MCF 10A (cell line): ENCODE measurements around the gene BMPR1B. TPM values are rescaled to one million over a fixed set of nuclear protein-coding genes. Genes with fewer than 3 reads are reported as not detected.

Experiments
- BruUV-seq: library from RNA; stranded (reverse); fragments of 400-500 nt; replicated peaks from 2 replicates; lab custom pipeline; 2021; lab: Mats Ljungman, UMichigan
- CTCF ChIA-PET: fragments of 300-600 bp; sonication (Branson Sonifier 250); formaldehyde crosslinking; extraction: SDS; loops from one replicate; lab custom pipeline; 2021; ENCODE audit warnings: antibody characterized with exemption, inconsistent platforms; lab: Yijun Ruan, JAX
- POLR2A ChIA-PET: fragments of 300-600, 350-650 bp; sonication (Branson Sonifier 250); formaldehyde crosslinking; extraction: SDS; loops from one replicate; lab custom pipeline; 2020; ENCODE audit warnings: antibody characterized with exemption, inconsistent platforms; lab: Yijun Ruan, JAX
- DNase-seq: peaks from one replicate; pipeline ENCODE4 v3.0.0-alpha.2; 2018; ENCODE audit not compliant: unreplicated experiment
- H3K27ac Mint-ChIP-seq: one replicate; pipeline ENCODE4 v1.8.0; 2022; ENCODE audit warnings: mild to moderate bottlenecking, low read depth, mixed read lengths; ENCODE audit not compliant: unreplicated experiment
- H3K27me3 Mint-ChIP-seq: one replicate; pipeline ENCODE4 v1.8.0; 2022; ENCODE audit warnings: mixed read lengths; ENCODE audit not compliant: insufficient read depth, unreplicated experiment
- H3K36me3 Mint-ChIP-seq: one replicate; pipeline ENCODE4 v1.8.0; 2022; ENCODE audit warnings: mild to moderate bottlenecking, moderate library complexity, mixed read lengths; ENCODE audit not compliant: insufficient read depth, unreplicated experiment
- H3K4me1 Mint-ChIP-seq: one replicate; pipeline ENCODE4 v1.8.0; 2022; ENCODE audit warnings: mixed read lengths; ENCODE audit not compliant: insufficient read depth, unreplicated experiment
- H3K4me3 Mint-ChIP-seq: one replicate; pipeline ENCODE4 v1.8.0; 2022; ENCODE audit warnings: mild to moderate bottlenecking, moderate library complexity, mixed read lengths; ENCODE audit not compliant: unreplicated experiment
- H3K9me3 Mint-ChIP-seq: one replicate; pipeline ENCODE4 v1.8.0; 2022; ENCODE audit warnings: mixed read lengths; ENCODE audit not compliant: unreplicated experiment
- CTCF ChIP-seq: fragments of 200-600 bp; IDR thresholded peaks from one replicate; pipeline ENCODE4 v1.8.0; 2022; ENCODE audit warnings: antibody characterized with exemption, mild to moderate bottlenecking; ENCODE audit not compliant: unreplicated experiment
- intact Hi-C: fragments of 100-400 bp; cut with micrococcal nuclease; formaldehyde crosslinking; loops from 2 replicates; pipeline ENCODE4 v1.14.1; 2022
- total RNA-seq: library from RNA; stranded (reverse); gene quantifications from 2 replicates; pipeline ENCODE4 v1.2.3, GENCODE V29; 2022

Gene BMPR1B
- total RNA-seq, 1 experiment from 2014 or later: 18.8 TPM

- ChIA-PET POLR2A (no interaction called here), CTCF (interaction anchor here (1.3 kb wide), 1 partner anchor 10 kb away, joined by 5 read pairs; no protein-coding TSS in a partner anchor)
- DNase-seq: no peak
- no TSS peak for BruUV-seq
- intact Hi-C loops: loop anchor here (10.0 kb wide), 1 partner anchor 810 kb away; no protein-coding TSS in a partner anchor
- peaks cover 8% of the 10 kb centered on the region for H3K36me3 Mint-ChIP-seq
- H3K27ac Mint-ChIP-seq: no peak overlapping the region
- no peaks in the 10 kb centered on the region for H3K4me1 Mint-ChIP-seq
- no peaks in the 10 kb centered on the region for H3K27me3 Mint-ChIP-seq
- H3K4me3 Mint-ChIP-seq: no peak overlapping the region
- H3K9me3 Mint-ChIP-seq: no peaks in the 10 kb centered on the region
- no peak for TF ChIP-seq CTCF
Observed at GRCh38 chr4:95114521-95114920, 356.8 kb downstream of the BMPR1B start.

- Mint-ChIP-seq H3K27ac (no peak overlapping the region), H3K36me3 (peaks cover 8% of the 10 kb centered on the region), H3K4me3 (no peak overlapping the region), H3K9me3 (no peaks in the 10 kb centered on the region), H3K4me1 (no peaks in the 10 kb centered on the region), H3K27me3 (no peaks in the 10 kb centered on the region)
- ChIA-PET POLR2A (interaction anchor here (1.2 kb wide), 1 partner anchor 11 kb away, joined by 3 read pairs; no protein-coding TSS in a partner anchor), CTCF (interaction anchor here (0.6 to 2.4 kb wide), 4 partner anchors 13 to 496 kb away, joined by 3 to 12 read pairs (median 3); no protein-coding TSS in a partner anchor)
- no peak for DNase-seq
- TF ChIP-seq CTCF: no peak
- no TSS peak for BruUV-seq
- intact Hi-C loops: loop anchor here (10.0 kb wide), 1 partner anchor 814 kb away; no protein-coding TSS in a partner anchor
Observed at GRCh38 chr4:95118497-95118896, 360.7 kb downstream of the BMPR1B start.

GRCh38 chr4:95120456-95120855, 362.7 kb downstream of the BMPR1B start:
- DNase-seq: no peak
- H3K4me1 Mint-ChIP-seq: peaks cover 6% of the 10 kb centered on the region
- no TSS peak for BruUV-seq
- no peaks in the 10 kb centered on the region for H3K27me3 Mint-ChIP-seq
- H3K36me3 Mint-ChIP-seq: peaks cover 8% of the 10 kb centered on the region
- TF ChIP-seq CTCF: no peak
- ChIA-PET CTCF (no interaction called here), POLR2A (no interaction called here)
- no peak overlapping the region for H3K27ac Mint-ChIP-seq
- H3K9me3 Mint-ChIP-seq: no peaks in the 10 kb centered on the region
- intact Hi-C loops: loop anchor here (10.0 kb wide), 1 partner anchor 376 kb away; no protein-coding TSS in a partner anchor
- no peak overlapping the region for H3K4me3 Mint-ChIP-seq

GRCh38 chr4:95122001-95122400, 364.2 kb downstream of the BMPR1B start:
- Mint-ChIP-seq H3K36me3 (no peaks in the 10 kb centered on the region), H3K27ac (no peak overlapping the region), H3K9me3 (no peaks in the 10 kb centered on the region), H3K27me3 (no peaks in the 10 kb centered on the region), H3K4me1 (peaks cover 6% of the 10 kb centered on the region), H3K4me3 (no peak overlapping the region)
- ChIA-PET CTCF (interaction anchor here (0.6 kb wide), 1 partner anchor 823 kb away, joined by 3 read pairs; no protein-coding TSS in a partner anchor), POLR2A (no interaction called here)
- no peak for TF ChIP-seq CTCF
- intact Hi-C loops: loop anchor here (10.0 kb wide), 1 partner anchor 377 kb away; no protein-coding TSS in a partner anchor
- no TSS peak for BruUV-seq
- no peak for DNase-seq
